Measurements from ENCODE around the gene ASIC2. TPM values are rescaled to one million over a fixed set of nuclear protein-coding genes. Genes with fewer than 3 reads are reported as not detected.

Gene ASIC2
- total RNA-seq, 1 experiment from 2014 or later, result not detected

GRCh38 chr17:33229499-33229898 lies 63.6 kb downstream of the ASIC2 start:
- intact Hi-C loops (cut with micrococcal nuclease), result no loop called here
- H3K27me3 ChIP-seq (ENCODE audit: insufficient read depth, low read length), result no peaks in the 10 kb centered on the region
- DNase-seq (ENCODE audit: low read depth, low spot score) (no peak), ATAC-seq (no peak)
- H3K4me3 ChIP-seq (replicated peaks in 1 of 2; ENCODE audit: low read depth in 1 of 2, low read length in 2 of 2), result no peak overlapping the region
- TF ChIP-seq ZBTB33 (IDR thresholded peaks at IDR 0.05; ENCODE audit: extremely low read depth, insufficient replicate concordance, low read length), result no peak
- TF ChIP-seq CBX3 (IDR thresholded peaks at IDR 0.05; ENCODE audit: low read depth), result no peak
- no peak for TF ChIP-seq ATF3 (IDR thresholded peaks at IDR 0.05)
- TF ChIP-seq SP1 (IDR thresholded peaks at IDR 0.05; ENCODE audit: low read depth), result no peak
- TF ChIP-seq MAX (IDR thresholded peaks at IDR 0.05), result no peak
- TF ChIP-seq ZFX (IDR thresholded peaks at IDR 0.05), result no peak
- H3K9me2 ChIP-seq (ENCODE audit: insufficient read depth), result no peaks in the 10 kb centered on the region
- BruUV-seq (replicated peaks), result no TSS peak
- no peak overlapping the region for H3K27ac ChIP-seq (ENCODE audit: low read depth, low read length)
- H3K9me3 ChIP-seq (ENCODE audit: control insufficient read depth in 1 of 2, insufficient read depth in 1 of 2, low read depth in 1 of 2, low read length in 2 of 2), result no peaks in the 10 kb centered on the region
- ChIA-PET POLR2A (no interaction called here), CTCF (no interaction called here), RAD21 (ENCODE audit: low non-redundant PET in 1 of 2, low total read pairs in 2 of 2, uncharacterized antibody in 2 of 2, unreplicated experiment in 2 of 2) (no interaction called here)
- no peaks in the 10 kb centered on the region for H4K20me1 ChIP-seq (ENCODE audit: insufficient read depth)
- no peaks in the 10 kb centered on the region for H3K36me3 ChIP-seq (ENCODE audit: control insufficient read depth in 1 of 2, insufficient read depth in 2 of 2, low read length in 2 of 2)
- H3K79me2 ChIP-seq (ENCODE audit: insufficient read depth, low read length), result no peaks in the 10 kb centered on the region
- H3K4me2 ChIP-seq (ENCODE audit: low read length), result no peak overlapping the region
- no peak overlapping the region for H3K9ac ChIP-seq (ENCODE audit: low read length)
- no peaks in the 10 kb centered on the region for H3K4me1 ChIP-seq (ENCODE audit: control insufficient read depth in 1 of 2, insufficient read depth in 2 of 2, low read length in 2 of 2)
- H2AFZ ChIP-seq (ENCODE audit: low read depth, low read length, poor library complexity, severe bottlenecking), result no peak overlapping the region

GRCh38 chr17:33229028-33229427 lies 64.1 kb downstream of the ASIC2 start:
- no peaks in the 10 kb centered on the region for H3K79me2 ChIP-seq (ENCODE audit: insufficient read depth, low read length)
- intact Hi-C loops (cut with micrococcal nuclease), result no loop called here
- H3K9me3 ChIP-seq (ENCODE audit: control insufficient read depth in 1 of 2, insufficient read depth in 1 of 2, low read depth in 1 of 2, low read length in 2 of 2), result no peaks in the 10 kb centered on the region
- H3K27me3 ChIP-seq (ENCODE audit: insufficient read depth, low read length), result no peaks in the 10 kb centered on the region
- no peaks in the 10 kb centered on the region for H3K9me2 ChIP-seq (ENCODE audit: insufficient read depth)
- H3K4me1 ChIP-seq (ENCODE audit: control insufficient read depth in 1 of 2, insufficient read depth in 2 of 2, low read length in 2 of 2), result no peaks in the 10 kb centered on the region
- ChIA-PET RAD21 (ENCODE audit: low non-redundant PET in 1 of 2, low total read pairs in 2 of 2, uncharacterized antibody in 2 of 2, unreplicated experiment in 2 of 2) (no interaction called here), CTCF (no interaction called here), POLR2A (no interaction called here)
- no peak overlapping the region for H3K4me3 ChIP-seq (replicated peaks in 1 of 2; ENCODE audit: low read depth in 1 of 2, low read length in 2 of 2)
- H3K4me2 ChIP-seq (ENCODE audit: low read length), result no peak overlapping the region
- no peak overlapping the region for H3K27ac ChIP-seq (ENCODE audit: low read depth, low read length)
- ATAC-seq, result no peak
- H3K36me3 ChIP-seq (ENCODE audit: control insufficient read depth in 1 of 2, insufficient read depth in 2 of 2, low read length in 2 of 2), result no peaks in the 10 kb centered on the region
- no peak overlapping the region for H3K9ac ChIP-seq (ENCODE audit: low read length)
- no peaks in the 10 kb centered on the region for H4K20me1 ChIP-seq (ENCODE audit: insufficient read depth)
- no TSS peak for BruUV-seq (replicated peaks)
- no peak for DNase-seq (ENCODE audit: low read depth, low spot score)
- no peak for TF ChIP-seq TCF7L2 (IDR thresholded peaks at IDR 0.05; ENCODE audit: borderline replicate concordance, extremely low read depth, insufficient read depth, insufficient read length)
- TF ChIP-seq EZH2 (IDR thresholded peaks at IDR 0.05), result no peak
- TF ChIP-seq CBX3 (IDR thresholded peaks at IDR 0.05; ENCODE audit: low read depth), result no peak
- no peak for TF ChIP-seq RAD21 (IDR thresholded peaks at IDR 0.05; ENCODE audit: low read depth)
- TF ChIP-seq MAX (IDR thresholded peaks at IDR 0.05), result no peak
- TF ChIP-seq SP1 (IDR thresholded peaks at IDR 0.05; ENCODE audit: low read depth), result no peak
- TF ChIP-seq EGR1 (IDR thresholded peaks at IDR 0.05; ENCODE audit: low read depth), result no peak
- TF ChIP-seq REST (IDR thresholded peaks at IDR 0.05; ENCODE audit: low read depth), result no peak
- no peak for TF ChIP-seq ELF1 (IDR thresholded peaks at IDR 0.05; ENCODE audit: borderline replicate concordance, low read depth)
- no peak for TF ChIP-seq SIN3A (IDR thresholded peaks at IDR 0.05; ENCODE audit: low read depth)
- TF ChIP-seq YY1 (IDR thresholded peaks at IDR 0.05; ENCODE audit: extremely low read depth, insufficient replicate concordance, low read depth, low read length), result no peak
- no peak for TF ChIP-seq SRF (IDR thresholded peaks at IDR 0.05; ENCODE audit: low read depth)
- H2AFZ ChIP-seq (ENCODE audit: low read depth, low read length, poor library complexity, severe bottlenecking), result no peak overlapping the region
